K562 (cell line): ENCODE measurements around the gene ZNF454. TPM values are rescaled to one million over a fixed set of nuclear protein-coding genes. Genes with fewer than 3 reads are reported as not detected.

Experiments used
- ATAC-seq: fragments of 200-7000 bp; cut with Tn5 transposase; 3 replicates; pipeline ENCODE4 v1.9.1; 2020; ENCODE audit warnings: moderate library complexity
- BruUV-seq: library from RNA; stranded (reverse); fragments of 400-500 nt; replicated peaks from 2 replicates; lab custom pipeline; 2021; lab: Mats Ljungman, UMichigan
- CTCF ChIA-PET: fragments of 300-600 bp; formaldehyde crosslinking; extraction: SDS; loops from one replicate; lab custom pipeline; 2021; ENCODE audit warnings: low intra/inter-chr PET ratio; lab: Yijun Ruan, JAX
- POLR2A ChIA-PET: fragments of 300-600, 350-650 bp; sonication (Branson Sonifier 250); formaldehyde crosslinking; extraction: SDS; loops from one replicate; lab custom pipeline; 2021; ENCODE audit warnings: antibody characterized with exemption, inconsistent platforms; lab: Yijun Ruan, JAX
- DNase-seq, 4 experiments: peaks; one replicate each; pipeline versions ENCODE4 v3.0.0 to v3.0.0-alpha.2; 2011 to 2018; ENCODE audit warnings: low spot score in 3 of 4, mixed read lengths in 3 of 4; ENCODE audit errors: extremely low read depth in 1 of 4
- FAIRE-seq: peaks from 2 replicates; lab custom pipeline; 2011; peaks lifted over from hg19 to GRCh38; lab: Jason Lieb, UNC
- H2AFZ ChIP-seq: 2 replicates; pipeline ENCODE4 v1.6.0; 2011; ENCODE audit warnings: low read depth, low read length, control low read depth, inconsistent platforms
- H3K27ac ChIP-seq: fragments of 200-600 bp; 3 replicates; pipeline ENCODE4 v1.8.0; 2011; ENCODE audit warnings: low read depth, mild to moderate bottlenecking, control low read depth, inconsistent platforms, low read length, moderate library complexity, mixed read lengths; ENCODE audit errors: extremely low read depth
- H3K27me3 ChIP-seq, 2 experiments: fragments of 300-600 bp in 1 of 2; 2 replicates in 1 of 2; 3 replicates in 1 of 2; pipeline versions ENCODE4 v1.6.0 to v1.8.0; 2011; ENCODE audit warnings: inconsistent platforms in 2 of 2, low read length in 2 of 2, mild to moderate bottlenecking in 1 of 2, mixed read lengths in 1 of 2, moderate library complexity in 1 of 2; ENCODE audit not compliant: control insufficient read depth in 2 of 2, insufficient read depth in 2 of 2
- H3K36me3 ChIP-seq: fragments of 300-600 bp; 3 replicates; pipeline ENCODE4 v1.8.0; 2011; ENCODE audit warnings: mild to moderate bottlenecking, low read length, inconsistent platforms; ENCODE audit not compliant: control insufficient read depth, insufficient read depth
- H3K4me1 ChIP-seq, 2 experiments: fragments of 200-600 bp in 1 of 2; replicated peaks in 1 of 2; 2 replicates in 1 of 2; 3 replicates in 1 of 2; pipeline versions ENCODE4 v1.5.1 to v1.8.0; 2011; ENCODE audit warnings: inconsistent platforms in 2 of 2, low read length in 2 of 2, mild to moderate bottlenecking in 1 of 2, mixed read lengths in 1 of 2, moderate library complexity in 1 of 2; ENCODE audit not compliant: control insufficient read depth in 2 of 2, insufficient read depth in 2 of 2
- H3K4me2 ChIP-seq: 2 replicates; pipeline ENCODE4 v1.6.1; 2011; ENCODE audit warnings: low read length, control low read depth, inconsistent platforms, mixed read lengths; ENCODE audit not compliant: insufficient read depth
- H3K4me3 ChIP-seq: fragments of 200-600 bp; sonication (generic), shearing (Covaris generic); 2 replicates; pipeline ENCODE4 v1.5.1; 2016; ENCODE audit warnings: control low read depth, inconsistent platforms
- H3K79me2 ChIP-seq: fragments of 200-600 bp; 3 replicates; pipeline ENCODE4 v1.8.0; 2011; ENCODE audit warnings: low read length, inconsistent platforms; ENCODE audit not compliant: control insufficient read depth, insufficient read depth
- H3K9ac ChIP-seq, 2 experiments: 2 replicates each; pipeline versions ENCODE4 v1.6.0 to v1.6.1; 2011; ENCODE audit warnings: low read depth in 2 of 2, low read length in 2 of 2, control low read depth in 1 of 2, inconsistent platforms in 1 of 2, mild to moderate bottlenecking in 1 of 2, mixed read lengths in 1 of 2; ENCODE audit not compliant: insufficient read depth in 1 of 2
- H3K9me1 ChIP-seq: one replicate; pipeline ENCODE4 v1.6.0; 2011; ENCODE audit warnings: inconsistent platforms, mild to moderate bottlenecking, low read length, moderate library complexity; ENCODE audit not compliant: control insufficient read depth, insufficient read depth
- H3K9me3 ChIP-seq: replicated peaks from 2 replicates; pipeline ENCODE4 v1.5.1; 2011; ENCODE audit warnings: low read depth, low read length, inconsistent platforms; ENCODE audit not compliant: control insufficient read depth, insufficient read depth
- H4K20me1 ChIP-seq: replicated peaks from 2 replicates; pipeline ENCODE4 v1.6.1; 2011; ENCODE audit warnings: low read length, inconsistent platforms, mixed read lengths; ENCODE audit not compliant: control insufficient read depth, insufficient read depth
- CBX5 ChIP-seq: IDR thresholded peaks from 2 replicates; pipeline ENCODE4 v1.6.1; 2014; ENCODE audit warnings: low read depth, borderline replicate concordance
- CCAR2 ChIP-seq: fragments of 200-400 bp; formaldehyde crosslinking; IDR thresholded peaks from 2 replicates; pipeline ENCODE4 v1.6.1; 2017; ENCODE audit warnings: mild to moderate bottlenecking, low read depth, low read length
- HNRNPUL1 ChIP-seq: fragments of 200-400 bp; formaldehyde crosslinking; IDR thresholded peaks from 2 replicates; pipeline ENCODE4 v1.6.1; 2017; ENCODE audit warnings: low read length
- LARP7 ChIP-seq: fragments of 450-650 bp; IDR thresholded peaks from 2 replicates; pipeline ENCODE4 v1.6.1; 2016
- POLR2G ChIP-seq: fragments of 200-400 bp; formaldehyde crosslinking; IDR thresholded peaks from 2 replicates; pipeline ENCODE4 v1.6.1; 2017; ENCODE audit warnings: low read depth, mild to moderate bottlenecking, antibody characterized with exemption, low read length, moderate library complexity
- ZKSCAN1 ChIP-seq: fragments of 150-350 bp; IDR thresholded peaks from 2 replicates; pipeline ENCODE4 v1.6.1; 2016; ENCODE audit warnings: low read depth, low read length
- ZNF589 ChIP-seq: fragments of 200-800 bp; sonication (Bioruptor generic); IDR thresholded peaks from 2 replicates; pipeline ENCODE4 v1.6.1; 2016; ENCODE audit warnings: low read depth, missing genetic modification characterization, missing compliant biosample characterization
- ZNF639 ChIP-seq, 2 experiments: fragments of 200-800 bp in 1 of 2; sonication (Bioruptor generic) in 1 of 2; sonication (generic) in 1 of 2; formaldehyde crosslinking in 1 of 2; IDR thresholded peaks in 1 of 2; conservative IDR thresholded peaks in 1 of 2; 2 replicates each; pipeline versions ENCODE4 v1.5.0 to v1.6.1; 2016 to 2020; ENCODE audit warnings: missing compliant biosample characterization in 1 of 2, missing genetic modification characterization in 1 of 2, missing genetic modification reagents in 1 of 2
- ZNF655 ChIP-seq: fragments of 250-450 bp; sonication (Bioruptor Pico); IDR thresholded peaks from 2 replicates; pipeline ENCODE4 v1.5.0; 2021
- ZNF76 ChIP-seq: fragments of 250-450 bp; sonication (Bioruptor Pico); IDR thresholded peaks from 2 replicates; pipeline ENCODE4 v1.4.0; 2020; ENCODE audit warnings: mild to moderate bottlenecking, moderate library complexity, borderline replicate concordance
- WGBS: fragments of 100-300 bp; shearing (Covaris generic); methylation state at CpG from one replicate; pipeline ENCODE4 v1.1.6; 2016; ENCODE audit warnings: low coverage, mixed read lengths; ENCODE audit not compliant: insufficient coverage; ENCODE audit errors: missing lambda C conversion rate; 5-methylcytosine and 5-hydroxymethylcytosine counted together
- in situ Hi-C: fragments of 300-500 bp; cut with MboI; formaldehyde crosslinking; loops from 4 replicates; pipeline ENCODE4 v1.15.0; 2018; ENCODE audit warnings: inconsistent platforms, mixed read lengths
- intact Hi-C: fragments of 100-400 bp; cut with micrococcal nuclease; formaldehyde crosslinking; loops from 2 replicates; pipeline ENCODE4 v1.14.2; 2022
- polyA plus RNA-seq, 8 experiments: library from polyadenylated mRNA; depleted of rRNA in 4 of 8; stranded (reverse) in 5 of 8; unstranded in 3 of 8; fragments of >200 nt; fragmentation: Nextera tagmentation in 2 of 8; fragmentation: Illumina TruSeq in 1 of 8; extraction: Ambion mirVana in 2 of 8; extraction: Trizol in 1 of 8; gene quantifications; 2 replicates each; pipeline versions ENCODE4 v1.2.1 to v1.2.3, GENCODE V29; 2011 to 2014; ENCODE audit warnings: inconsistent platforms in 1 of 8, missing spikeins in 1 of 8
- total RNA-seq, 7 experiments: library from RNA; depleted of rRNA in 6 of 7; stranded (reverse); fragments of >200 nt in 6 of 7; fragmentation: Illumina TruSeq in 2 of 7; extraction: Trizol in 2 of 7; gene quantifications; 2 replicates each; pipeline versions ENCODE4 v1.2.1 to v1.2.3, GENCODE V29; 2011 to 2021; ENCODE audit warnings: low replicate concordance in 1 of 7
- TF ChIP-seq, protein P1 (sequence below): fragments of 250-450 bp; sonication (Bioruptor Pico); IDR thresholded peaks from 2 replicates; pipeline ENCODE4 v1.8.0; 2022; ENCODE audit warnings: moderate library complexity, mild to moderate bottlenecking, inconsistent platforms
- TF ChIP-seq, protein P2 (sequence below): fragments of 450-650 bp; conservative IDR thresholded peaks from 2 replicates; pipeline ENCODE4 v1.6.1; 2016; ENCODE audit warnings: missing genetic modification characterization, low read depth, mild to moderate bottlenecking, missing compliant biosample characterization, moderate library complexity
- TF ChIP-seq, protein P3 (sequence below): sonication (generic); formaldehyde crosslinking; IDR thresholded peaks from 2 replicates; pipeline ENCODE4 v1.8.1; 2023; ENCODE audit warnings: mild to moderate bottlenecking, missing genetic modification reagents, moderate library complexity

ZNF454 gene
- total and polyA plus RNA-seq, 9 of the 15 experiments (the other 6 are each of a cell fraction or from before 2014, with no cell fraction given): not detected

DNA sequence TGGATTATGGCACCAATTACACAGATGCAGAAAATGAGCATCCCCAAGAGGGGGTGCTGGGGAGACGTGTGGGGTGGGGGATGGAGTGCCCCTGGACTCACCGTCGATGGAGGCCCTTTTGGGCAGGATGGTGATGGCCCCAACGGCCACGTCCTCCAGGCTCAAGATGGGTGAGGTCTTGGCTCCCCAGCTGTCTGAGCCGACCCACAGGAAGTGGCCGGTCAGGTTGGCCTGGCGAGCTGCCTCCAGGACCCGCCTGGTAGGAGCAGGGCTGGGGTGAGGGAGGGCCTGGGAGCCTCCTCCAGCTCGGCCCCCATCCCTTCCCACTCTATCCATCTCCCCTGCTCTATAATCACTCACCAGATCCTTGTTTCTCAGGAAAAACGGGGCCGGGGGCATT lies 49.5 kb downstream of the ZNF454 start:
- Histone ChIP-seq H2AFZ (no peak overlapping the region), H4K20me1 (no peaks in the 10 kb centered on the region), H3K4me2 (no peak overlapping the region), H3K79me2 (no peaks in the 10 kb centered on the region), H3K4me3 (no peak overlapping the region), H3K36me3 (no peaks in the 10 kb centered on the region), H3K9me3 (no peaks in the 10 kb centered on the region), H3K9ac (no peak overlapping the region), H3K4me1 (no peaks in the 10 kb centered on the region; a peak in 1 of 5 replicates), H3K27me3 (peaks cover 0 to 44% of the 10 kb centered on the region in 2 experiments; a peak in 2 of 5 replicates), H3K9me1 (no peaks in the 10 kb centered on the region), H3K27ac (no peak overlapping the region)
- POLR2A ChIA-PET: no interaction called here
- intact Hi-C loops: no loop called here
- no peak for FAIRE-seq
- TF ChIP-seq ZNF639 (CRISPR knock-in tag; conservative IDR thresholded peaks at IDR 0.05 in 1 of 2, IDR thresholded peaks at IDR 0.05 in 1 of 2): no peak
- no peak for TF ChIP-seq ZNF655 (CRISPR knock-in tag)
- TF ChIP-seq HNRNPUL1: no peak
- TF ChIP-seq, protein P1, sequence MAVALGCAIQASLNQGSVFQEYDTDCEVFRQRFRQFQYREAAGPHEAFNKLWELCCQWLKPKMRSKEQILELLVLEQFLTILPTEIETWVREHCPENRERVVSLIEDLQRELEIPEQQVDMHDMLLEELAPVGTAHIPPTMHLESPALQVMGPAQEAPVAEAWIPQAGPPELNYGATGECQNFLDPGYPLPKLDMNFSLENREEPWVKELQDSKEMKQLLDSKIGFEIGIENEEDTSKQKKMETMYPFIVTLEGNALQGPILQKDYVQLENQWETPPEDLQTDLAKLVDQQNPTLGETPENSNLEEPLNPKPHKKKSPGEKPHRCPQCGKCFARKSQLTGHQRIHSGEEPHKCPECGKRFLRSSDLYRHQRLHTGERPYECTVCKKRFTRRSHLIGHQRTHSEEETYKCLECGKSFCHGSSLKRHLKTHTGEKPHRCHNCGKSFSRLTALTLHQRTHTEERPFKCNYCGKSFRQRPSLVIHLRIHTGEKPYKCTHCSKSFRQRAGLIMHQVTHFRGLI (CRISPR knock-in tag): no peak
- no peak for TF ChIP-seq ZNF589
- TF ChIP-seq LARP7: no peak
- no peak for TF ChIP-seq POLR2G
- no peak for TF ChIP-seq ZNF76 (CRISPR knock-in tag)
- no peak for TF ChIP-seq CBX5
- TF ChIP-seq CCAR2: no peak
- TF ChIP-seq, protein P2, sequence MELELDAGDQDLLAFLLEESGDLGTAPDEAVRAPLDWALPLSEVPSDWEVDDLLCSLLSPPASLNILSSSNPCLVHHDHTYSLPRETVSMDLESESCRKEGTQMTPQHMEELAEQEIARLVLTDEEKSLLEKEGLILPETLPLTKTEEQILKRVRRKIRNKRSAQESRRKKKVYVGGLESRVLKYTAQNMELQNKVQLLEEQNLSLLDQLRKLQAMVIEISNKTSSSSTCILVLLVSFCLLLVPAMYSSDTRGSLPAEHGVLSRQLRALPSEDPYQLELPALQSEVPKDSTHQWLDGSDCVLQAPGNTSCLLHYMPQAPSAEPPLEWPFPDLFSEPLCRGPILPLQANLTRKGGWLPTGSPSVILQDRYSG (tag): no peak
- TF ChIP-seq, protein P3, sequence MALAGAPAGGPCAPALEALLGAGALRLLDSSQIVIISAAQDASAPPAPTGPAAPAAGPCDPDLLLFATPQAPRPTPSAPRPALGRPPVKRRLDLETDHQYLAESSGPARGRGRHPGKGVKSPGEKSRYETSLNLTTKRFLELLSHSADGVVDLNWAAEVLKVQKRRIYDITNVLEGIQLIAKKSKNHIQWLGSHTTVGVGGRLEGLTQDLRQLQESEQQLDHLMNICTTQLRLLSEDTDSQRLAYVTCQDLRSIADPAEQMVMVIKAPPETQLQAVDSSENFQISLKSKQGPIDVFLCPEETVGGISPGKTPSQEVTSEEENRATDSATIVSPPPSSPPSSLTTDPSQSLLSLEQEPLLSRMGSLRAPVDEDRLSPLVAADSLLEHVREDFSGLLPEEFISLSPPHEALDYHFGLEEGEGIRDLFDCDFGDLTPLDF: no peak
- TF ChIP-seq ZKSCAN1: no peak
- CTCF ChIA-PET: no interaction called here
- in situ Hi-C loops: no loop called here
- WGBS: 0% methylated on average over 7 of the region's 12 CpGs
- no TSS peak for BruUV-seq
- ATAC-seq: no peak
- DNase-seq: no peak
